Activated effector memory CD4-positive, alpha-beta T cell treated with anti-CD3 and anti-CD28 coated beads, Interleukin-2, amount 50 U/mL, for 16 hours (primary cell): ENCODE results near the gene PALLD.

Experiments
- DNase-seq: peaks from one replicate; pipeline ENCODE4 v3.0.0-alpha.2; 2020

Gene PALLD

GRCh38 chr4:168560184-168561180 lies 63.6 kb downstream of the PALLD start:
- DNase-seq, result no peak

DNA sequence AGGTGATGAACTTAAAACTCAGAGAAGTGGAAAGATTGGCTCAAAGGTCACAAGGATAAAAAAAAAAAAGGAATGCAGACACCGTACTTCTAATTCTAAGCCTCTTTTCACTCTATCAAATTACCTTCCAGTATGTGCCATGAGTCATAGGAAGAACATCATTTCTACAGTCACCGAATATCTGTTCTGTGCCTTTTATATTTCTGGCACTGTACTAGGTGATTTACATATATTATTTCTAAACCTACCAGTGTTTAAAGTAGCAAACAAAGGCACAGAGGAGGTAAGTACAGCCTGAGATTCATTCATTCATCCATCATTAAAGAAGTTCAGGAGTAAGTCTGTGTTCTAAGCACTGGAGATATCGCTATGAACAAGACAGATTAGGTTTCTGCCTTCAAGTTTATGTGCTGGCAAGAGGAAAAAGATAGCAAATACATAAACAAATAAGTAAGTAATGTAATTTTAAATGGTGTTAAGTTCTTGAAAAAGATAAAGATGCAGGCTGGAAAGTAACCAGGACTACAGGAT lies 65.3 kb downstream of the PALLD start:
- no peak for DNase-seq

GRCh38 chr4:168564023-168564422 lies 67.2 kb downstream of the PALLD start:
- DNase-seq, result no peak

GRCh38 chr4:168565130-168565529 lies 68.3 kb downstream of the PALLD start:
- no peak for DNase-seq

DNA sequence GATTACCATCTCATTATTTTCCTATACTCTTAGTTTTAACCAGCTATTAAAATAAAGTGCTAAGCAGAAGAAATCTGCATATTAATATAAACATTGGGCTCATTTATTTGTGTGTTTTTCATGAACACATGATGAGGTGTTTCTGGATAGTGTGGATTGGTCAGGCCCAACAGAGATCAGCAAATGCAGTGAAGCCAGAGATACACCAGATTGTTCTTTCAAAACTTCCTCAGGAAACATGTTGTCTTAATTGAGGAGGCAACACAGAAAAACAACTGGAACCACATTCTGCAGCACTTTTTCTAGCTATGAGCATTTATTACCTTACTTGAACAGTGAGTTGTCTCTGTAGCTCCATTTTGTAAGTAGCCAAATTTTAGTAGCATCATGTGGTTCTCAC lies 69.9 kb downstream of the PALLD start:
- no peak for DNase-seq

GRCh38 chr4:168569066-168569930 lies 72.4 kb downstream of the PALLD start:
- DNase-seq, result no peak

DNA sequence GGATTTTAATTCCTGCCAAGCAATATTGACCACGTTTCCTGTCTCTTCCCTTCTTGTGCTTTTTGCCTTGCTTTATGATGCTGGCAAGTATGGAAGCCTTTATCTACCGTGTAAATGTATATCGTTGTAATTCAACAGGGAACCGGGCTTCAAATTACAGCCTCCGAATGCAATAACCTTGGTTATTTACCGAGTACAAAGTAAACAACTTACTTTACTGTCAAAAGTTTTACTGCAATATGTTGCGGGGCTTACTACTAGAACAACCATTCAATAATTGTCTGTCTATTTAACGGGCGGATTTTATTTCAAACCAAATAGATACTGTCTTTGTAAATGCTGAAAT lies 73.1 kb downstream of the PALLD start:
- DNase-seq, result no peak

- no peak for DNase-seq
Observed at GRCh38 chr4:168570466-168570865, 73.6 kb downstream of the PALLD start.

DNA sequence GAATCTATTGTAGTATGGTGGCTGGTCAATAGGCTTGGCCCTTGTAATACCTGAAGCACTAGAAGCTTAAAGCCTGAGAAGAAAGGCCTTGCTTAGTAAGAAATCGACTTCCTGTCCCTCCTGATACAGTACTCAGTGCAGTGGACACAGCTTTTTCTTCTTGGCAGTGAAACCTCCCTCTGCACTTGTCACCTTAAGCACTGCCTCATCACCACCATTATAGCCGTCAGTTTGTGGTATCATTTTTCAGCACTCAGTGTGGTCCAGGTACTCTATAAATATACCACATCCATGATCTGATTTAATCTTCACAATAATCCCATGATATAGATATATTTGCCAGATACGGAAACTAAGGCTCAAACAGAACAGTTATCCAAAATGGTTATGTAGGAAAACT lies 75.2 kb downstream of the PALLD start:
- no peak for DNase-seq

GRCh38 chr4:168573870-168574269 lies 77.0 kb downstream of the PALLD start:
- no peak for DNase-seq

DNA sequence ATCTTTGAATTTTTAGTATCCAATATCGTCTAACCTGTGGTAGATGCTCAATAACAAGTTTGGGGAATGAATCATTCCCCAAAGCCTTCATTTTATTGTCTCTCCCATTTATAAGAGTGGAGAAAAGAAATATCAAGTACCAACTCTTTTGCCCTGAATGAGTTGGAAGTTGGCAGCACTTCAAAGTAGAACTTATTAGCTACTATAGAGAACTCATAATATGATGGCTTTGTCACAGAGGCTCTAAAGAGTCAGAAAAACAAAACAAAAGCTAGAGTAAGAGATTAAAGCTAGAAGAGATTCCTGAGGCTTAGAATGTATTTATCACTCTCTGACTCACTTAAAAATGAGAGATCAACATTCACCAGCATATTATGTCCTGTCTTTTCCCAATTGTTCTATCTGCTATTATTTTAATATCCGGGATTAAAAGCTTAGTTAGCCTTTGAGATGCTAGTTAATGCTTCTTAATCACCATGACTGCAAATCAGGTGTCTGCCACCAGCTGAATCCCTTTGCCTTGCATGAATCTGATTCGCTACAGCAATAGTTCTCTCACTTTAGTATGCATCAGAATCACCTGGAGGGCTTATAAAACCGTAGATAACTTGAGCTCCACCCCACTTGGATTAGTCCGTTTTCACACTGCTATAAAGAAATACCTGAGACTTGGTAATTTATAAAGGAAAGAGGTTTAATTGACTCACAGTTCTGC lies 77.9 kb downstream of the PALLD start:
- no peak for DNase-seq

DNA sequence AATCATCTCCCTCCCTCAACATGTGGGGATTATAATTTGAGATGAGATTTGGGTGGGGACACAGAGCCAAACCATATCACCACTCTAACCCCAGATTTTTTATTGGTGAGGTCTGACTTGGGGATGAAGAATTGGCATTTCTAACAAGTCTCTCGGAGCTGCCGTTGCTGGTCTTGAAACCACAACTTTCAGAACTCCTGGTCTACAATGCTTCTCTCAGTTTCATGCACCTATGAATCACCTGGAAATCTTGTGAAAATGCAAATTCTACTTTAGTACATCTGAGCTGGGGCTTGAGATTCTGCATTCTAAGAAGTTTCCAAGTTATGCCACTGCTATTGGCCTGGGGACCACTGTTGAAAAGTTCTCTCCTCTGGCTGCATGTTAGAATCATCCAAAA lies 78.6 kb downstream of the PALLD start:
- DNase-seq, result no peak

DNA sequence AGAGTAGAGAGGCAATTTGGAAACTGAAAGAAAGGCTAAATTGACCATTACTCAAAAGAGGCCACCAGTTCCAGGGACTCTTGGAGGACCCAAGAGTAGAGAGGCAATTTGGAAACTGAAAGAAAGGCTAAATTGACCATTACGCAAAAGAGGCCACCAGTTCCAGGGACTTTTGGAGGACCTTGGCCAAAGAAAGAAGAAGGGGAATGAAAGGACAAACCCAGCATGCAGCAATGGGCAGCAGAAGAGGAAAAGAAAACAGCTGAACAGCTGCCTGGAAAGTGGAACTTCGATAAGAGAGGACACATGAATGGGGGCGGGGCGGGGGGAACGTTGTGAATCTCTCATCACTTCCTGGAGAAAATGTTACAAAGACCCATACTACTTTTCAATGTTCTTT lies 80.8 kb downstream of the PALLD start:
- DNase-seq, result no peak

DNA sequence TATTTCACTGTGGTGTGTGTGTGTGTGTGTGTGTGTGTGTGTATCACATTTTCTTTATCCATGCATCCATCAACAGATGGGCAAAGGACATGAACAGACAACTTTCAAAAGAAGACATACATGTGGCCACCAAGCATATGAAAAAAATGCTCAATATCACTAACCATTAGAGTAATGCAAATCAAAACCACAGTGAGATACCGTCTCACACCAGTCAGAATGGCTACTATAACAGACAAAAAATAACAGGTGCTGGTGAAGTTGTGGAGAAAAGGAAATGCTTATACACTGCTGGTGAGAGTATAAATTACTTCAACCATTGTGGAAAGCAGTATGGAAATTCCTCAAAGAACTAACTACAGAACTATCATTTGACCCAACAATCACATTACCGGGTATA lies 83.4 kb downstream of the PALLD start:
- DNase-seq, result no peak

GRCh38 chr4:168584321-168584771 lies 87.5 kb downstream of the PALLD start:
- no peak for DNase-seq

- DNase-seq, result no peak
Observed at GRCh38 chr4:168585168-168586091, 88.6 kb downstream of the PALLD start.

GRCh38 chr4:168586926-168587325 lies 90.1 kb downstream of the PALLD start:
- DNase-seq, result no peak

DNA sequence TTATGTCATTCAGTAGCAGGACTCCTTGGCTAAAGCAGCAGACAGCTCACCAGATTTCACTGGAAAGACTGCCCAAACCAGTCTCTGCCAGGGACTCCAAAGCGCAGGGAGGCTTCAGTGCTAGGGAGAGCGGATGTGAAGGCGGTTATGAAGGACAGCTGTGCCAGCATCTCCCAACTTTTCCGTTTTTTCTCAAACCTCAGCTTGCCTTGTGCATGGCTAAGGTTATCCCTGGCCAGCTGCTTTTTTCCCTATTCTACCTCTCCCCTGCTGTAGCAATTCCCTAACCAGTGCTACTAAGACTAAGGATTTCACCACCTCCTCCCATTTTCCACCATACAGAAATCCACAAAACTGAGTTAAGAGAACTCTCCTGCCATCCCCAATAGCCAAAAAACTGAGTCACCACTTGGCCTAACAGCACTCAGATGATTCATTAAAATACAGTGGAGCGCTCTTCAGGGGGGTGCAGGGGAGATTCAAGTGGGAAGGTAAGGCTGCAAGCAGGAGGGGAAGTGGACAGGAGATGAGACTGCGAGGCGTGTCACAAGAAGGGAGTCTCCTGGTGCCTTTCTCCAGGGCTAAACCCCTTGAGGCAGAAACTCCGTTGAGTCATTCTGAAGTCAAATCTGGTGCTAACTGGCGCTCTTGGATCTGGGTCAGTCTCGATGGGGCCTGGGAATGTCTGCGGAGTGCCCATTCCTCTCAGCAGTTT lies 90.7 kb downstream of the PALLD start:
- DNase-seq, result no peak

DNA sequence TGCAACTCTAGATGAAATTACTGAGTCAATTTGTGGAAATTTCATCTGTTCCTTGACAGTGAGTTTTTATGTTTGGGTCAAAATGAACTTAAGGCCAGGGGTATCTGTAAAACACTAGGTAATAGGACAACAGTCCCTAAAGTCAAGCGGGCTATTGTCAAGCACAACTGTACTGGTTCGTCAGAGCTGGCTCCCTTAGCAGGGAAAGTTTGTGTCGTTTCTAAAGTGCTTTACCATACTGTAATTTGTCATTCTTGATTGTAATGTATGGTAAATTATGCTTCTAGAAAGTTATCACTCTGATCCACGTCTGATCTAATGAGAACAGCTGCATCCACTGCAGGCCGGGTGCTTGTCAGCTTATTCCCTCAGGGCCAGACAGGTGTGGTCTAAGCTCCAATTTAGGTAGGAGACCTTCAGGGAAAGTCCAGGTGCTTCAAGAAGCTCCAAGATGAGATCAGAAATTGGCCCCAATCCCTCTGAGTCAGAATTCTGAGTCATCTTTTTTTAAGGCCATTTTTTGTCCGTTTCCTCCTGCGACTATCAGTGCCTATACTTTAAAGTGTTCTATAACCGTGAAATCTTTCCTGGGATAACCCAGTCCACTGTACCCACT lies 92.2 kb downstream of the PALLD start:
- no peak for DNase-seq

- DNase-seq, result no peak
Observed at GRCh38 chr4:168592676-168593075, 95.8 kb downstream of the PALLD start.

DNA sequence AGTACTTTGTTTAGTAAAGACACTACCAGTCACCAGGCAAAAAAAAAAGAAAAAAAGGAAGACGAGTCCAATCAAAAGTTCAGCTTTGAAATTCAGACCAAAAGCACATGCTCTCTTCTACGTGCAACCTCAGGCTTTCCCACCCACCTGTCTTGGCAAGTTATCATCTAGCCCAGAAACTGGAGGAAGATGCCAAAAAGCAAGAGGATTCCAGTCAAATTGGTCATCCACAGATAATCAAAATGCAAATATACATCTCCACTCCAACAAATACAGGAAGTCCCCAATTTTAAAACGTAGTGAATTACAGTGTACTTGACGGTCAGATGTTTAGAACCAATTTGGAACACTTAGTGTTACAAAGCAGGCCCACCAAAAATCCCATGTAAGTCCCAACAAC lies 96.5 kb downstream of the PALLD start:
- DNase-seq, result no peak
